A549 (cell line): ENCODE measurements around the gene MLLT3. TPM values are rescaled to one million over a fixed set of nuclear protein-coding genes. Genes with fewer than 3 reads are reported as not detected.

Source experiments
- ATAC-seq, 2 experiments: fragments of 200-7000 bp in 1 of 2; fragments of >200 bp in 1 of 2; cut with Nextera tagmentation in 1 of 2; cut with Tn5 transposase in 1 of 2; 3 replicates each; pipeline versions ENCODE4 v1.8.0 to v1.9.1; 2018 to 2020; ENCODE audit warnings: mild to moderate bottlenecking in 1 of 2, moderate library complexity in 1 of 2
- CTCF ChIA-PET: fragments of 300-600 bp; sonication (Branson Sonifier 250); formaldehyde crosslinking; extraction: SDS; loops from one replicate; lab custom pipeline; 2021; ENCODE audit warnings: antibody characterized with exemption, inconsistent platforms; lab: Yijun Ruan, JAX
- POLR2A ChIA-PET: fragments of 350-600 bp; formaldehyde crosslinking; extraction: SDS; loops from one replicate; lab custom pipeline; 2021; ENCODE audit warnings: antibody characterized with exemption, inconsistent platforms; lab: Yijun Ruan, JAX
- DNase-seq, 2 experiments: peaks; one replicate each; pipeline versions ENCODE4 v3.0.0 to v3.0.0-alpha.2; 2011 to 2016; ENCODE audit warnings: low read depth in 1 of 2, low spot score in 1 of 2
- FAIRE-seq: peaks from 2 replicates; lab custom pipeline; 2011; peaks lifted over from hg19 to GRCh38; lab: Jason Lieb, UNC
- H3K27ac ChIP-seq, 2 experiments: fragments of >200 bp; sonication (Bioruptor Twin); formaldehyde crosslinking; 3 replicates each; pipeline ENCODE4 v1.5.1; 2016 to 2017
- H3K4me1 ChIP-seq: fragments of >200 bp; sonication (Bioruptor Twin); formaldehyde crosslinking; 3 replicates; pipeline ENCODE4 v1.6.1; 2016
- H3K4me2 ChIP-seq: fragments of >200 bp; sonication (Bioruptor Twin); formaldehyde crosslinking; 3 replicates; pipeline ENCODE4 v1.6.1; 2016
- H3K4me3 ChIP-seq: fragments of >200 bp; sonication (Bioruptor Twin); formaldehyde crosslinking; 3 replicates; pipeline ENCODE4 v1.5.1; 2016
- H3K9me3 ChIP-seq: fragments of >200 bp; sonication (Bioruptor Twin); formaldehyde crosslinking; 3 replicates; pipeline ENCODE4 v1.6.1; 2016
- E2F6 ChIP-seq: IDR thresholded peaks from 2 replicates; pipeline ENCODE4 v1.6.1; 2012; ENCODE audit warnings: low read depth, borderline replicate concordance
- EP300 ChIP-seq, 2 experiments: fragments of >200 bp; sonication (Bioruptor Twin); formaldehyde crosslinking; IDR thresholded peaks; 2 replicates in 1 of 2; 3 replicates in 1 of 2; pipeline ENCODE4 v1.6.1; 2016 to 2017
- FOXS1 ChIP-seq: fragments of 250-450 bp; sonication (Bioruptor Pico); IDR thresholded peaks from 2 replicates; pipeline ENCODE4 v1.5.0; 2020; ENCODE audit warnings: mild to moderate bottlenecking, moderate library complexity
- GATA3 ChIP-seq: IDR thresholded peaks from 2 replicates; pipeline ENCODE4 v1.6.1; 2012; ENCODE audit warnings: borderline replicate concordance
- HOXB5 ChIP-seq: fragments of 250-450 bp; sonication (Bioruptor Pico); IDR thresholded peaks from 2 replicates; pipeline ENCODE4 v1.5.0; 2020; ENCODE audit warnings: mild to moderate bottlenecking, moderate library complexity
- JUN ChIP-seq, 2 experiments: fragments of >200 bp; sonication (Bioruptor Twin); formaldehyde crosslinking; IDR thresholded peaks; 2 replicates in 1 of 2; 3 replicates in 1 of 2; pipeline ENCODE4 v1.6.1; 2016 to 2017
- JUNB ChIP-seq: fragments of >200 bp; sonication (Bioruptor Twin); formaldehyde crosslinking; IDR thresholded peaks from 2 replicates; pipeline ENCODE4 v1.6.1; 2016
- MAX ChIP-seq: IDR thresholded peaks from 2 replicates; pipeline ENCODE4 v1.6.1; 2012
- NPAS2 ChIP-seq: fragments of 250-450 bp; sonication (Bioruptor Pico); IDR thresholded peaks from 2 replicates; pipeline ENCODE4 v1.8.0; 2022; ENCODE audit warnings: mild to moderate bottlenecking, moderate library complexity, borderline replicate concordance
- POLR2A ChIP-seq: IDR thresholded peaks from 2 replicates; pipeline ENCODE4 v1.6.1; 2012; ENCODE audit warnings: mild to moderate bottlenecking, low read length
- POLR2AphosphoS2 ChIP-seq: conservative IDR thresholded peaks from 2 replicates; pipeline ENCODE4 v1.6.1; 2012; ENCODE audit warnings: low read length, improper control_type of control experiment, inconsistent platforms
- RAD21 ChIP-seq, 2 experiments: fragments of >200 bp in 1 of 2; sonication (Bioruptor Twin) in 1 of 2; formaldehyde crosslinking in 1 of 2; IDR thresholded peaks in 1 of 2; conservative IDR thresholded peaks in 1 of 2; 2 replicates in 1 of 2; 3 replicates in 1 of 2; pipeline ENCODE4 v1.6.1; 2012 to 2018; ENCODE audit warnings: inconsistent platforms in 1 of 2
- RARB ChIP-seq: fragments of 250-450 bp; sonication (Bioruptor Pico); IDR thresholded peaks from 2 replicates; pipeline ENCODE4 v1.8.0; 2021; ENCODE audit warnings: mild to moderate bottlenecking, moderate library complexity
- TP53 ChIP-seq: fragments of 250-450 bp; sonication (Bioruptor Pico); IDR thresholded peaks from 2 replicates; pipeline ENCODE4 v1.5.0; 2021; ENCODE audit warnings: mild to moderate bottlenecking, moderate library complexity
- USF2 ChIP-seq: fragments of 450-650 bp; IDR thresholded peaks from 2 replicates; pipeline ENCODE4 v1.6.1; 2014; ENCODE audit warnings: antibody characterized with exemption
- ZC3H11A ChIP-seq: fragments of 450-650 bp; IDR thresholded peaks from 2 replicates; pipeline ENCODE4 v1.6.1; 2014; ENCODE audit warnings: antibody characterized with exemption, mild to moderate bottlenecking
- ZSCAN20 ChIP-seq: fragments of 250-450 bp; sonication (Bioruptor Pico); IDR thresholded peaks from 2 replicates; pipeline ENCODE4 v1.8.0; 2022; ENCODE audit warnings: mild to moderate bottlenecking, moderate library complexity
- WGBS: methylation state at CpG from one replicate; pipeline ENCODE4 v1.1.6; 2017; ENCODE audit errors: missing lambda C conversion rate; 5-methylcytosine and 5-hydroxymethylcytosine counted together
- polyA minus RNA-seq: library from RNA; depleted of rRNA, polyadenylated mRNA; stranded (reverse); fragments of >200 nt; gene quantifications from 2 replicates; pipeline ENCODE4 v1.2.3, GENCODE V29; 2011; rRNA and poly(A)+ RNA removed
- polyA plus RNA-seq, 4 experiments: library from polyadenylated mRNA; depleted of rRNA in 3 of 4; stranded (reverse); fragments of >200 nt; fragmentation: RNase III in 1 of 4; extraction: RNeasy Plus Mini Kit Qiagen cat#74134 plus additional on column Dnase treatment in 1 of 4; gene quantifications; 2 replicates in 3 of 4; 3 replicates in 1 of 4; pipeline ENCODE4 v1.2.3, GENCODE V29; 2011 to 2017

MLLT3 gene
- 47.6 and 50.8 TPM in 2 replicates for polyA plus RNA-seq (2011; rRNA removed)
- 9.0 and 10.1 TPM in 2 replicates for polyA plus RNA-seq (2012; cell fraction: cytosol; rRNA removed)
- polyA plus RNA-seq (2012; cell fraction: nucleus; rRNA removed): 3.3 and 3.6 TPM in 2 replicates
- 13.0 to 15.3 TPM (median 14.3 TPM) in 3 replicates for polyA plus RNA-seq (2017; fragmentation: RNase III; extraction: RNeasy Plus Mini Kit Qiagen cat#74134 plus additional on column Dnase treatment)
- polyA minus RNA-seq: 23.0 and 23.6 TPM in 2 replicates

- FAIRE-seq (no peak), ATAC-seq (peak; percentile 79 to 90), DNase-seq (peak; percentile 96)
- TF ChIP-seq POLR2A (peak; percentile 27; the same call in 1 of the 2 replicates), POLR2AphosphoS2 (no peak), EP300 (IDR thresholded peaks at IDR 0.05) (no peak), JUN (IDR thresholded peaks at IDR 0.05) (peak in 1 of 2 experiments; percentile 50; a peak in 1 of 5 replicates), E2F6 (no peak), RAD21 (conservative IDR thresholded peaks at IDR 0.05 in 1 of 2, IDR thresholded peaks at IDR 0.05 in 1 of 2) (peak in 1 of 2 experiments; percentile 1; a peak in 2 of 5 replicates)
- Histone ChIP-seq H3K9me3 (no peaks in the 10 kb centered on the region), H3K27ac (peak within 1 kb of the TSS; percentile 90 to 96), H3K4me3 (peak within 1 kb of the TSS; percentile 95), H3K4me2 (peak within 1 kb of the TSS; percentile 99), H3K4me1 (peaks cover 24% of the 10 kb centered on the region)
- ChIA-PET POLR2A (interaction anchor here (0.6 to 2.0 kb wide), 14 partner anchors 10 to 972 kb away, joined by 3 to 21 read pairs (median 5); partner anchors contain the start of gene FOCAD), CTCF (interaction anchor here (0.6 to 7.0 kb wide), 16 partner anchors 11 to 488 kb away, joined by 3 to 84 read pairs (median 4); no protein-coding TSS in a partner anchor)
- WGBS: 3% methylated on average over 20 of the region's 41 CpGs
These were observed at the start of gene MLLT3 for GRCh38 chr9:20622330-20623020. MLLT3 (minus strand) TSS chr9:20622499.

GRCh38 chr9:20671635-20672034 lies 49.3 kb upstream of the MLLT3 start:
- FAIRE-seq (no peak), DNase-seq (no peak), ATAC-seq (no peak)
- Histone ChIP-seq H3K4me2 (no peak overlapping the region), H3K9me3 (0 out of 3 replicates have a peak, but pooled peaks cover 2% of the 10 kb centered on the region), H3K27ac (no peak overlapping the region), H3K4me1 (no peaks in the 10 kb centered on the region), H3K4me3 (no peak overlapping the region)
- 93% methylated on average over 4 of the region's 4 CpGs for WGBS
- POLR2A ChIA-PET: interaction anchor here (2.1 kb wide), 1 partner anchor 13 kb away, joined by 10 read pairs; the partner anchor contains the start of gene FOCAD
- TF ChIP-seq HOXB5 (CRISPR knock-in tag) (no peak), FOXS1 (CRISPR knock-in tag) (no peak), ZSCAN20 (CRISPR knock-in tag) (no peak)
- CTCF ChIA-PET: interaction anchor here (0.8 to 2.1 kb wide), 3 partner anchors 13 to 317 kb away, joined by 3 to 5 read pairs (median 4); no protein-coding TSS in a partner anchor

DNA sequence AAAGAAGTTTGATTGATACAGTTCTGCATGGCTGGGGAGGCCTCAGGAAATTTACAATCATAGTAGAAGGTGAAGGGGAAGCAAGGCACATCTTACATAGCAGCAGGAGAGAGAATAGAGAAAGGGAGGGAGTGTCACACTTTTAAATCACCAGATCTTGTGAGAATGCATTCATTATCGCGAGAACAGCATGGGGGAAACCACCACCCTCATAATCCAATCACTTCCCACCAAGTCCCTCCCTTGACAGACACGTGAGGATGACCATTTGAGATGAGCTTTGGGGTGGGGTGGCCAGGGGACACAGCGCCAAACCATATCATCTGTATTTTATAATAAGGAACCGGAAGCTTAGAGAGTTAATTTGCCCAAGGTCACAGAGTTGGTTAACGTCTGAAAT lies 48.1 kb upstream of the MLLT3 start:
- H3K4me2 ChIP-seq: no peak overlapping the region
- no peak overlapping the region for H3K27ac ChIP-seq
- WGBS: 90% methylated on average over 6 of the region's 6 CpGs
- TF ChIP-seq POLR2A: no peak
- no peak for TF ChIP-seq RAD21 (conservative IDR thresholded peaks at IDR 0.05 in 1 of 2, IDR thresholded peaks at IDR 0.05 in 1 of 2)
- no peak for TF ChIP-seq MAX
- TF ChIP-seq POLR2AphosphoS2: no peak
- no peak for TF ChIP-seq USF2
- TF ChIP-seq NPAS2 (CRISPR knock-in tag): no peak
- TF ChIP-seq JUNB: no peak
- TF ChIP-seq GATA3: no peak
- TF ChIP-seq TP53 (CRISPR knock-in tag): no peak
- TF ChIP-seq ZC3H11A: no peak
- no peak for TF ChIP-seq RARB (CRISPR knock-in tag)
- no peak overlapping the region for H3K4me3 ChIP-seq
- H3K9me3 ChIP-seq: no peaks in the 10 kb centered on the region
- ChIA-PET CTCF (interaction anchor here (1.0 to 2.1 kb wide), 3 partner anchors 12 to 271 kb away, joined by 3 to 5 read pairs (median 4); no protein-coding TSS in a partner anchor), POLR2A (no interaction called here)
- DNase-seq: no peak
- ATAC-seq: no peak
- no peaks in the 10 kb centered on the region for H3K4me1 ChIP-seq
- FAIRE-seq: no peak
